Activated T-helper 1 cell treated with Interleukin-2 at 50 U/mL for 16 hours (primary cell): ENCODE results near the gene TSPAN9.

ENCODE experiments used
- DNase-seq: peaks from one replicate; pipeline ENCODE4 v3.0.0-alpha.2; 2020; ENCODE audit warnings: low read depth

The TSPAN9 gene

DNA sequence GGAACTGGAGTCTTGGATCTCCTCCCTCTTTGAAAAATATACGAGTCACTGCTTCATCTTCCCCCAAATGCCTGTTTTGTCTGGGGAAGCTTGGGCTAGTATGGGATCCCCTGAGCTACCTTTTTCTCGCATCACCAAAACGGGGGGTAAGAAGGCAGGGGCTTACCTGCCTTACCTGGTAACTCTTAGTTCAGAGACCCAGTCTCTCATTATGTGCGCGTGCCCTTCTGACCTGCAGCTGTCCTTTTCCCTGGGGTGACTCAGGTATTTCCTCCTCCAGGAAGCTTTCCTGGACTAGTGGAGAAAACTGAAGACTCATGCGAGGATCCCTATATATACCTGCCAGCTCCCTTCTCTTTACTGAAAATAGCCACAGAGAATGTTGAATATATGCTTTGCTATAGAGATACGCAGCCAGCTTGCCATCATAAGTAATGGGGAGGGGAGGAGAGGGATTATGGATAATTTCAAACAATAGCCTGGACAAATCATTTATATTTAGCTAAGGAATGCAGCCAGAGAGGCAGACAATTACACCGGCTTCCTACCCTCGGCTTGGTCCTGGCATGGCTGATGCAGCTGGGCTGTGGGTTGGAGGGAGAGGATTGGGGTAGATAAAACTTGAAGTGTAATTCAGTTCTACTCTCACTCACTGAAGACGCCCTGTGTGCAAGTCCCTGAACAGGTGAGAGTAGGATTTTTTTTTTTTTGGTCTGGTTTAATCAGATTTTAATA lies 1.1 kb downstream of the TSPAN9 start:
- DNase-seq = no peak

DNA sequence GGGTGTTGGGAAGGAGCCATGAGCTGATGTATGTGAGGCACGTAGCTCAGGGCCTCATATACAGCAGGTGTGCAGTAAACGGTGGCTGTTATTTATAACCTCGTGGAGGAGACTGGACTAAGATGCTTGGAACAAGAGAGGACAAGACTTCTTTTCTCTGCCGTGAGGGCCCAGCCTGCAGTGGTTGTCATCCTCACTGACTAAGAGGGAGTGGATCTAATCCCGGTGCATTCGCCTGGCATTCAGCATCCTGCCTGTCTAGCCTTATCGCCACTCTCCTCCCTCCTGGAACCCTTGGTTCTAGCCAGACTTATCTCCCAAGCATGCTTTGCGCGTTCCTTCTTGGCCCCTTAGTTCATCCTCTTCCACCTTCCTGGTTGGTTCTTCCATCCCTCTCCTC lies 3.9 kb downstream of the TSPAN9 start:
- DNase-seq = no peak

DNA sequence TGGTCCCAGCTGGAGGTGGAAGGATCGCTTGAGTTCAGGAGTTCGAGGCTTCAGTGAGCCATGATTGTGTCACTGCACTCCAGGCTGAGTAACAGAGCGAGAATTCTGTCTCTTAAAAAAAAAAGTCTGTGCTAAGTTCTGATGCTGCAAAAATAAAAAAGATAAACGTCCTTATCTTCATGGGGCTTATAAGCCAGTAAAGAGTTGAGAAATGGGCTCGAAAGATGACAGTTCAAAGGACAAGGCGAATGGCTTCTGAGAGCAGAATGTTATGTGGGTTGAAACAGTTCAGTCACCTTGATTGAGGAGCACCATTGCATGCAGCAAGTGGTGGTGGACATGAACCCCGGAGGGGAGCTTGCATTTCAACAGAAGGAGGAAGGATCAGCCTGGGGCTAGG lies 4.7 kb downstream of the TSPAN9 start:
- no peak for DNase-seq

DNA sequence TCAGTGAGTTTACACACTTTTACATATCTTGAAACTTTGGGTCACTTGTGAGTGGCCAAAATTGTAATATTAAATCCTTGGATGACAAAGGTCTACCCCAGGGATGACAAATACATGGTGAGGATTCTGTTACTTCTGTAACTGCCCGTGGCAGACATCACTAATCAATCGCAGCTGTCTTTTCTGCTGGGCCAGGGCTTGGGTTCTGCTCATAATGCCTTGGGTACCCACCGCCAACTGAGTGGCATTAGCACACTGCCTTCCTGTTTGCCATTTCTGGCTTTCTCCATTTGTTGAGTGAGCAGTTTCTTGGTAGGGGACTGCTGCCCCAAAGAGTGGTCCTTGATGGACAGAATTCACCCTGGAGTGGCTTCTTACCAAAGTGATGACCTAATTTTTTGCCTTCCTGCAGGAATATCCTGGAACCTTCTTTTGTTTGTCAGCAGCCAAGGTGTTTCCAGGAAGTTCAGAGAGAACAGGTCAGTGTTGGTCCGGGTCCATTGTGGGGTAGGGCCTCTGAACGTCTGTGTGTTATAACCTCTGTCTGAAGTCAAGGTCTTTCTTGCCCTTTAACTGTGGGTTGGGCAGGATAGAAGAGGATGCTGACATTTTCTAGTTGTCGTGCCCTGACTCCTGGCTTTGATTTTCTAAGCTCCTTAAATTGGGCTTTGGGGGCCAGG lies 6.2 kb downstream of the TSPAN9 start:
- DNase-seq = no peak

DNA sequence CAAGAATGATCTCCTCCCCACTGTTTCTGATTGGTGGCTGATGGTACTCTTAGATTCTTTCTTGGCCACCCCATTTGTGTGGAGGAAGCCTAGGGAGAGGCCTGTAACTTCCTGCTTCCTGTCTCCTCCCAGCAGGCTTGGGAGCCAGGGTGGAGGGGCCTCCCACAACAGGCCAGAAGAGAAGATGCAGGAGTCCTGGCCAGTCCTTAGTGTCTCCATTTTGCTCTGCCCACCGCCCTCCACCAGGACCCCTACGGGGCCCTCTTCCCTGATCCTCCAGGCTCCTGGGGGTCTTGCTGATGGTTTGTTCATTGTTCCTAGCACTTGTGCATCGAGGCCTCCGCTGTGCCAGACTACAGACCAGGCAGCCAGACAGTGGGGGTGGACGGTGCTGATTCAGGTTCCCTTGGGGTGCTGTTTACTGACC lies 6.8 kb downstream of the TSPAN9 start:
- no peak for DNase-seq

DNA sequence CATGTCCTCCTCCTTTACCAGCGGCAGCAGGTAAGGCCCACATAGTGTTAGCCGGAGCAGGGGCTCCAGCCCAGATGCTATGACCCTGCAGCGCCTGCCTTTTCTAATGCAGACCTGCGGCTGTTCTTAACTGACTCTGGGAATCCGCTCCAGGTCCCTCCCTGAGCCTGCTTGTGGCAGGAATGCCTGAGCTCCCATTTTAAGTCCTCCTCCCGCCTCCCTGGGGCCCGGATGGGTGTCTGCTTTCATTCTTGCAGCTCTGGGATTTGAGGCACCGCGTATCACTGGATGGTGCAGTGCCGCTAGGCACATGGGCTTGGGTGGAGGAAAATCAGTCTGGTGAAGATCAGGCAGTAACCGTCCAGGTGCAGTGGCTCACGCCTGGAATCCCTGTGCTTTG lies 7.6 kb downstream of the TSPAN9 start:
- no peak for DNase-seq

DNA sequence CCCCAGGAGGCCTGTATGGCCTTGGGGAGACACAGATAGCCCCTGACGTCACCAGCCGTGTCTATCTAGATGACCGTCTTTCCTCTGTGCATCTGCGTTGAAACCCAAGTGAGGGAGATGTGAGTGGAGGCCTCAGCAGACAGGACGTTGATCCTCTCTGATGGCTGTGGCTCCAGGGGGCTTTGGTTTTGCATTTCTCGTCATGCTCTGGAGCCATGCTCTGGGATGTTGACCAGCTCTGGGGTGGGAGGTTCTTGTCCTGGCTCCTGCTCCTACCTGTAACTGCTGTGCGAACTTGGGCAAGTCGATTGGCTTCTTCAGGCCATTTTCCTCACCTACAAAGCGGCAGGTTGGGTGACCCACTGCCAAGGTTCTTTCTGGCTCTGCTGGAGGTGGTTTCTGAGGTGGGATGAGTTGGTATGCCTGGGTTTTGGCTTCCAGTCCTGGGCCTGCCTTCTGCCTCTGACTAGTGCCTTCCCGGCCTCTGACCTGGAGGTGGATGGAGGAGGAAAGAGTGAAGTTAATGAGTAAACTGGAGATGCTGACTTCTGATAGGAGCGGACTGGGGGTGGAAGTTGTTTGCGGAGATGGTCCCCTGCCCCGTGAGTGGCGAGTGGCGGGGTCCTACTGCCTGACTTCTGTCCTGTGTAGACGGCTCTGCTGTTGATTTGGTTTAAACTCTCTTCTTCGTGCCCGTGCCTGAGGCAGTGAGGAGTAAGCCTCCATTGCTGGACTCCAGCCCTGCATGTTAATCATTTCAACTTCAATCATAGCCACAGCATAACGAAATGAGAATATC lies 8.4 kb downstream of the TSPAN9 start:
- no peak for DNase-seq

DNA sequence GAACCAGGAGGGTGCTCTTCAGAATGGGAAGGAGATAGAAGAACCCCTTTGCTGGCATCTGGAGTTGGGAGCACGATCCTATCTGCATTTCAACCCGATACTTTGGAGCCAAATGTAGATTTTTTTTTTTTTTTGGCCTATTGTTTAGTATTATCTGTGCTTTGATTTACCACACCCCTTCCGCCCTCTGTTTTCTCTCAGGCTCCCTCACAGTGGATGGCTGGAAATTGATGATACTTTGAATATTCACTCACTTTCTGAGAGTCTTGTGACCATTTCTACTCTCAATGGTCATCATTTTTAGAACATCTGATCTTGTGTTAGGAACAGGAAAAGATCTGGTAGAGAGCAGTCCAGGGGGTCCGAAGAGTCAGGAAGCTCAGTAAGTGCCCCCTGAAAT lies 9.0 kb downstream of the TSPAN9 start:
- DNase-seq = no peak

DNA sequence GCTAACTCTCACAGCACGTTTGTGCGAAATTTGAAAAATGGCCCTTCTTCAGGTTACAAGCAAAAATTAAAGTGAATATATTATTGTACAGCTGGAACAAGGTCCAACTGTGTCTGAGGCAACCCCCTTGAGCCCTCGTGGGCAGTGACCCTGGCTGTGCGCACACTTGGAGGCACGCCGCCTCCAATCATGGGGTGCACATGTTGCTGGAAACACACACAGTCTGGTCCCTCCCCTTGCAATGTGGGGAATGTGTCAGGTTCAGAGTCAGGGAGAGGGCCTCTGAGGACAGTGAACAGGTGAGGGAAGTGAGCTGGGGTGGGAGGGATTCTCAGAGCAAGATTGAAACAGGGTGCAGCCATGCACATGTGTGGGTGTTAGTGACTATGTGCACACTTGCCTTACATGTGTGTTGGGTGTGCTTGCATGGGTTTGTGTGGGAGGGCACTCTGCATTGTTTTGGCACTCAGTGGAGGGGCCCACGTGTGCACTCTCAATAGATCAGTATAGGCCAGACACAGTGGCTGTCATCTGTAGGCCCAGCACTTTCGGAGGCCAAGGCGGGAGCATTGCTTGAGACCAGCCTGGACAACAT lies 9.6 kb downstream of the TSPAN9 start:
- DNase-seq = no peak

DNA sequence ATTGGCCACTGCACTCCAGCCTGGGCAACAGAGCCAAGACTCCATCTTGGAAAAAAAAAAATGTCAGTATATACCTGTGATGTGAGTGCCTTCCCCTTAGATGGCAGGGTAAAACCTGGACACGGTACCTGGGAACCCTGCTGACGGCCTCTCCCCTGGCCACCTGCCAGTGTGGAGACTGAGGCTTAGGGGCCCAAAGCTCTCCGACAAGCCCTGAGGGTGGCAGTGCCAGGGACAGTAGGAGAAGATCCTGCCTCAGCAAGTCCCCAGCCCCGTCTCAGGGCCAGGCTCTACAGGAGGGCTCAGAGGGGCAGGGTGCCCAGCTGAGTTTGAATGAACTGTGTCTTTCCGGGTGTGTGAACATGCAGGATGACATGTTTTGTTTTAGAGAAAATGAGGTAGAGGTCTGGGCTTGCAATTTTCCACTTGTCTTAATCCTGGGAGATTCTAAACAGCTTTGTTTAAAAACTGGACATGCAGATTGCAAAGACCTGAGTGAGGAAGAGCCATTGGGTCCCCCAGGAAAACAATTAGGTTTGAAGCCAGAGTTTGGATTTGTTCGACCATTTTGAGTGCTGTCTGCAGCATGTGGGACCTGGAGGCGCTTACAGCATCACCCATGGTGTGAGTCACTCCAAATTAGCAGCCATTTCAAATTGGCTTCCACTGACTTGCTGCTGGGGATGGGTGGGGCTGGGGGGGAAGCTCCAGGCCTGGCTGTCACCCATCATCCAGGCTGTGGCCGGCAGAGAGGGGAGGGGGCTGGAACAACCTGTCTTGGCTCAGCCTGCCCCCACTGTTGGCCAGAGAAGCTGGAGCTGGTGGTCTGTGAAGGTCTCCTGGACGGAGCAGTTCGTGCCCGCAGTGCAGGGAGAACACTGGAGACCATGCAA lies 10.8 kb downstream of the TSPAN9 start:
- DNase-seq = no peak

DNA sequence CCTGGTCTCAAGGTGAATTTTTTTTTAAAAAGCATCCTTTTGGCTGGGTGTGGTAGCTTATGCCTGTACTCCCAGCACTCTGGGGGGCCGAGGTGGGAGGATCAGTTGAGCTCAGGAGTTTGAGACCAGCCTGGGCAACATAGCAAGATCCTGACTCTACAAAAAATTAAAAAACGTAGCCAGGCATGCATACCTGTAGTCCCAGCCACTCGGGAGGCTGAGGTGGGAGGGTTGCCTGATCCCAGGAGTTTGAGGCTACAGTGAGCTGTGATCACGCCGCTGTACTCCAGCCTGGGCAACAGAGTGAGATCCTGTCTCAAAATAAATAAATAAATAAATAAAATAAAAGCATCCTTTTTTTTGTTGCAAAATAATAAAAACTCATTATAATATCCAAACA lies 12.4 kb downstream of the TSPAN9 start:
- DNase-seq = no peak

DNA sequence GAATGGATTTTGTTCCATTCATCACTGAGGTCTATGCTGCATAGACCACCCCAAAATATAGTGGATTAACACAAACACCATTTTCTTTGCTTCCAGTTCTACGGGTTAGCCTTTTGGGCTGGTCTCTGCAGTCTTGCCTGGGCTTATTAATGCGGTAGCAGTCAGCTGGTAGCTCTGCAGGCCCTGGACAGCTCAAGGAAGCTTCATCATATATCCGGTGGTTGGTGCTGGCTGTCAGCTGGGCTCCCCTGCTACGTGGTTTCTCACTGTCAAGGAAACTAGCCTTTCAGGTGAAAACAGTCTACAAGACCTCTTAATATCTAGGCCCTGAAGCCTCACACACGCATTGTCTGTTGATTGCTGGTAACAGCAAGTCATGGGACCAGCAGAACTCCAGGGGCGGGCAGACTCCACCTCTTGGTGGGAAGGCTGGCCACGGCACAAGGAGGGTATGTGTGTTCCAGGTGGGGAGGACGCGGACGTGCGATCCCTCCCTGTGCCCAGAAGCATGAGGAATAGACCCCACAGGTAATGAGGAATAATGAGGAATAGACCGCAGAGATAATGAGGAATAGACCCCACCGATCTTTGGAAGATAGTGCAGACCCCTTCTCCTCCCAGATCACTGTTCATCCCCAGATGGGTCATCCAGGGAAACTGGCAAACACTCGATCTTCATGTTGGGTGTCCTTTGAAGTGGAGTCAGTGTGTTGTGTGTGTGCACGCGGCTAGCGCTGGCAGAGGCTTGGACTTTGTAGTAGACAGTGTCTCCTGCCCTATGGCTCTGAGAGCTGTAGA lies 13.3 kb downstream of the TSPAN9 start:
- DNase-seq = no peak

DNA sequence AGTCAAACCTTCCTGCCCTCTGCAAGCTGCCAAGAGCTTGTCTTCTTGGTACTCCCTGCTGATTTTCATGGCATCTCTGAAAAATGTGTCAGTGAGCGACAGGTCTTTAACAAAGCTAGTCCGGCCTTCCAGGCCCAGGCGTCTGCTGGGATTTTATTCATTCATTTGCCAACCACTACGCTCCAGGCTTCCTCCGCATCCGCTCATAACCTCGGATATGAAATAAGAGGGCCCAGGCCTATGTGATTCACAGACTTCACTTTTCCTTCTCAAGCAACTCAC lies 13.8 kb downstream of the TSPAN9 start:
- DNase-seq = no peak

DNA sequence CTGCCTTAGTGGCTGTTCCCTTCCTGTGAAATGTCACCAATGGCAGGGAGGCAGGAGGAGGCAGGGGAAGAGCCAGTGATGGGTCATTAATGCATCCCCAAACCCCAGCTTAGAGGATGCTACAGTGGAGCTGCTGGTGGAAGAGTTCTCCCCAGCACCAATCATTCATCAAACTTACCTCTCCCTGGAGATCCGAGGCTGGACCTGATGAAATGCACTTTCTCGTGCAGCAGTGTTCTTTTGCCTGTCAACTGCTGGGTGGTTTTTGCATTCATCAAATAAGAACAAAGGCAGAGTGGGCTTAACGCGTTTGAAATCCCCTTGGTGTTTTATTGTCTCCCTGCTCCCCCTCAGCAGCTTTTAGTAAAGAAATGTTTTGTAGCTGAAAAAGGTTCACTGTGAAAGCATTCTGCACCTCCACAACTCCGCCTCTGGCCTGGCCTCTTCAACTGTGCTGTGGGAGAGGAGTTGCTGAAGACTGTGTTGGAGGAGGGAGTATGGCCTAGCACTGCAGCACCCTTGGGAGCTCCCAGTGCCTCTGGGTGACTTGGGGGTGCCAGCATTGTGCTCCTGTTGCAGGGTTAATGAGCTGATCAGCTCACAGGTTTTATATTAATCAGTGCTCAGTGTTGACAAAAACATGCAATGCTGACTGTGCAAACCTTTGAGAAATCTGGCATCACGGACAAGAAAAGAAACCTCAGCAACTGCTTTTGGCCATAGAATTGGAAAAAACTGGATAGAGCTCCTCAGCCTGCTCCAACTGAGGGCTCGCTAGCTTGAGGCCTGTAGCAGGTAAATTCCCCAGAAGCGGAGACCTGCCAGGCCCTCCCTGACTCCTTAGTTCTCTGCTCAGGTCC lies 14.4 kb downstream of the TSPAN9 start:
- DNase-seq = no peak

DNA sequence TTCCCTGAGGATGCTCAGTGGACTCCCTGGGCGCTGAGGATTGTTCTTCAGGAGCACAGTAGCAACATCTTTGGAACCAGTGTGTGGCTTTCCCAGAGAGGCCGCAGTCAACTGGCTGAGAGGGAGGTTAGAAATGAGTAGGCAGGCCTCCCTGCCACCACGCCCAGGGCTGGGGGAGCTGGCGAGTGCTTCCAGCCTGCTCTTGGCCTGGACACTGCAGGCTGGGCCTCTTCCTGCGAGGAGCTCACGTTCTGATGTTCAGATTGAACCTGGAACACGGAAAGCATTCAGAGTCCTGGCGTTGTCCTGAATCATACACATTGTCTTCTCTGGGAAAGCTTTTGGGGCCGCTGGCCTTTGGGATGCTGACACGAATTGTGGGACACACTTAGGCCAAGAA lies 15.6 kb downstream of the TSPAN9 start:
- no peak for DNase-seq

DNA sequence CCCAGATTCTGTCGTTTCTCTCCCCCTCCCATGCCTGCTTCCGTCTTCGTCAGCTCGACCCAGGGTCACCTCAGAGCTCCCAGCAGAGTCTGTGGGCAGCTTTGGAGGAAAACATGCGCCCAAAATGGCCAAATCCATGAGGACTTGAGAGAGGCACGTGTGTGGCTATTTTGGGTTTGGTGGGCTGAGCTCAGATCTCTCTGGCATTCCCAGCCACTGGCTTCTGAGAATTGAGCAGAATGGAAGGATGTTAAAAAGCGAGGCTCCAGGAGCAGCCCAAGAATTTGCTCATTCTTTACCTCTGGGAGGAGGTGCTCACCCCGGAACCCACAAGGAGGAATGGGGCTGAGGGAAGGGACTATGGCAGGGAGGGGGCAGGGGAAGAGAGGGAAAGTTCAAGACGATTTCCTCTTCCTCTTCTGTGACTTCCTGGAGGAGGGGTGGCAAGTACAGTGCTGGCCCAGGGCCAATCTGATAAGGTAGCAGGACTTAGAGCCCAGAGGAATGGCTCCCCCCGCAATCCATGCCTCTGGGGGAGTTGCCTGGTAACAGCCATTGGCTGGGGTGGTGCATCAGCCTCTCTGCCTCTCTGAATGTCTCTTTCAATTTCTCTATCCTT lies 20.1 kb downstream of the TSPAN9 start:
- no peak for DNase-seq

DNA sequence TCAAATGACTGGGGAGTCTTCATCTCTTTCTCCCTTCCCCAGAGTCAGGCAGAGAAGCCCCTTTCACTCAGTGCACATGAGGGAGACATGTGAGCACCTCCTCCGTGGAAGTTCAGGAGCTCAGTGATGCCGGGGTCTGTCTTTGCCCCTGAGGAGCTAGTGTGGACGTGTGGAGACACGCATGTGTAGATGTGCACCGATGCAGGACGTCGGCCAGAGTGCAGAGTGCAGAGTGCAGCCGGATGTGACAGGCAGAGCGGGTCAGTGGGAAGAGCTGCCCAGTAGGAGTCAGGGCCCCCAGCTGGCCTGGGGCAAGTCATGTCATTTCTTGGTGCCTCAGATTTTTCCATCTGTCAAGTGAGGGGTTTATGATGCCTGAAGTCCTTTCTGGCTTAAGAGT lies 20.7 kb downstream of the TSPAN9 start:
- DNase-seq = no peak

DNA sequence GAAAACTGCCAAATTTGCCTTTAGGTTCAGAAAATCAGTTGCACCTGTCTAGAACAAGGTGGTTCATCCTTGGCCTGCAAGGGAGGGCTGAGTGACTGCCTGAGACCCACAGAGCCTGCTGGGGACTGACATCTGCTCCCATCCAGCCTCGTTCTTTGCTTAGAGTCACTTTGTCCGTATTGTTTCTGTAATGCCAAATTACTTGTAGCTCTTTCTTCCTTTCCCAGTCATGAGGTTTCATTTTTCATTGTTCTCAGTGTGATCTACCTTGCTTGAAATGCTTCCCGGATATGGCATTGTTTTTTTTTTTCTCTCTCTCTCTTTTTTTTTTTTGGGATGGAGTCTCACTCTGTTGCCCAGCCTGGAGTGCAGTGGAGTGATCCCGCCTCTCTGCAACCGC lies 21.3 kb downstream of the TSPAN9 start:
- DNase-seq = no peak

DNA sequence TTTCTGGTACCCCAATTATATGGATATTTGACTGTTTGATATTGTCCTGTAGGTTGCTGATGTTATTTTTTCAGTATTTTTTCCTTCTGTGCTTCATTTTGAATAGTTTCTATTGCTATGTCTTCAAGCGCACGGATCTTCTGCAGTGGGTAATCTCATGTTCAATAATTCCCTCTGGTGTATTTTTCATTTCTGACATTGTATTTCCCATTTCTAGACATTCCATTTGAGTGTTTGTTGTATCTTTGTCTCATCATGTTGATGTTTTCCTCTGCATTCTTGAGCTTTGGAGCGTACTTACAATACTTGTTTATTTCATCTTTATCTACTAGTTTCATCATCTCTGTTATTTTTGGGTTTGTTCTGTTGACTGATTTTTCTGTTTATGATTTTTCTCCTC lies 22.0 kb downstream of the TSPAN9 start:
- DNase-seq = no peak
